GM19455 (cell line): ENCODE results near the gene NPAT.
"Not testable (repeated sequence)": the region's sequence is repeated elsewhere in the genome, so short reads cannot be mapped to it uniquely, and the experiment has no call there.

ENCODE experiments used
- ATAC-seq: cut with Tn5 transposase; IDR thresholded peaks from one replicate; pipeline ENCODE4 v1.9.1; 2021; ENCODE audit not compliant: unreplicated experiment

Gene NPAT

GRCh38 chr11:108160970-108161566 lies 61.4 kb downstream of the NPAT start:
- ATAC-seq: peak; percentile 98

GRCh38 chr11:108154591-108154990 lies 67.8 kb downstream of the NPAT start:
- ATAC-seq: no peak

- no peak for ATAC-seq
Observed at GRCh38 chr11:108148556-108148955, 73.9 kb downstream of the NPAT start.

- no peak for ATAC-seq
Observed at GRCh38 chr11:108147150-108147549, 75.3 kb downstream of the NPAT start.

- ATAC-seq: no peak
Observed at GRCh38 chr11:108144615-108145014, 77.8 kb downstream of the NPAT start.

- ATAC-seq: no peak
Observed at GRCh38 chr11:108142304-108142703, 80.1 kb downstream of the NPAT start.

- ATAC-seq: no peak
Observed at GRCh38 chr11:108137212-108137611, 85.2 kb downstream of the NPAT start.

- ATAC-seq: peak; percentile 51
Observed at GRCh38 chr11:108135845-108136544, 86.4 kb downstream of the NPAT start.

- ATAC-seq: not testable (repeated sequence)
Observed at GRCh38 chr11:108132993-108133538, 89.4 kb downstream of the NPAT start.

- ATAC-seq: no peak
Observed at GRCh38 chr11:108131993-108132392, 90.4 kb downstream of the NPAT start.

GRCh38 chr11:108128772-108129171 lies 93.7 kb downstream of the NPAT start:
- ATAC-seq: no peak

- no peak for ATAC-seq
Observed at GRCh38 chr11:108125096-108125495, 97.3 kb downstream of the NPAT start.

- no peak for ATAC-seq
Observed at GRCh38 chr11:108122166-108122628, 100.2 kb downstream of the NPAT start.

- ATAC-seq: peak; percentile 97
Observed at GRCh38 chr11:108121274-108122155, 100.9 kb downstream of the NPAT start, which contains the start of gene ACAT1. TSS of gene ACAT1 (plus strand) at chr11:108121567. CDS start at chr11:108121607, 40 bp downstream.

- ATAC-seq: peak; percentile 11
Observed at GRCh38 chr11:108120936-108121273, 101.5 kb downstream of the NPAT start.

- no peak for ATAC-seq
Observed at GRCh38 chr11:108117746-108118371, 104.6 kb downstream of the NPAT start.

GRCh38 chr11:108115500-108116140 lies 106.8 kb downstream of the NPAT start:
- no peak for ATAC-seq

- no peak for ATAC-seq
Observed at GRCh38 chr11:108112057-108112456, 110.4 kb downstream of the NPAT start.

- no peak for ATAC-seq
Observed at GRCh38 chr11:108111126-108111525, 111.3 kb downstream of the NPAT start.
